SIG-M5 (cell line): Measurements from ENCODE around the gene WDR33.
"Not testable (repeated sequence)": the region's sequence is repeated elsewhere in the genome, so short reads cannot be mapped to it uniquely, and the experiment has no call there.

Experiments used
- DNase-seq: peaks from one replicate; lab custom pipeline; 2025; lab: John Stamatoyannopoulos, UW

The WDR33 gene

DNA sequence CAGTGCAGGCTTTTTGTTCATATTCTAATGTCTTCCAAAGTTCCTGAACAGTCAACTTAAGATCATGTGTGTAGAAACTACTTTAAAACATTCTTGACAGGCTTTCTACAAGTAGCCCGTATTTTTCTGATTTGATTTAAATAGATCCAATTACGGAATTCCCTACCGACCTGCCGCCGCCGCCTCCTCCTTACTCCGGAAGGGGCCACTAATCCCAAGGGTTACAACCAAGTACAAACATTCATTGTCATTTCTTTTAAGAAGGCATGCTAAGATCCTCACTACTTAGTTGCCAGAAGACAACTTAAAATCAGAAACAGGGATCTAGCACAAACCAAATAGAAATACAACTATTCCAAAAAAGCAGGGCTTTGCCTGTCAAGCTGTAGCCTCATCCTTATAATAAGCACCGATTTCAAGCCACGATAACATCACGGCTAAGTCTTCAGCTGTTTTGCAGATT, 784 bp downstream of the WDR33 start:
- no peak for DNase-seq

- no peak for DNase-seq
Observed at GRCh38 chr2:127807678-127808353, 3.2 kb downstream of the WDR33 start.

DNA sequence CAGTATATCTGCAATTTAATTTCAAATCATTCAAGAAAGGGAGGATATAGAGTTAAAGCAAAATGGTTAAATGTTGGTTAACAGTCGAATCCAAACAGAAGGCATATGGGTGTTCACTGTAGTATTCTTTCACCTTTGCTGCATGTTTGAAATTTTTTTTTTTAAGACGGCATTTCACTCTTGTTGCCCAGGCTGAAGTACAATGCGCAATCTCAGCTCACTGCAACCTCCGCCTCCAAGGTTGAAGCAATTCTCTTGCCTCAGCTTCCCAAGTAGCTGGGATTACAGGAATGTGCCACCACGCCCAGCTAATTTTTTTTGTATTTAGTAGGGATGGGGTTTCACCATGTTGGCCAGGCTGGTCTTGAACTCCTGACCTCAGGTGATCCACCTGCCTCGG, 4.1 kb downstream of the WDR33 start:
- not testable (repeated sequence) for DNase-seq

- no peak for DNase-seq
Observed at GRCh38 chr2:127805491-127805890, 5.5 kb downstream of the WDR33 start.

DNA sequence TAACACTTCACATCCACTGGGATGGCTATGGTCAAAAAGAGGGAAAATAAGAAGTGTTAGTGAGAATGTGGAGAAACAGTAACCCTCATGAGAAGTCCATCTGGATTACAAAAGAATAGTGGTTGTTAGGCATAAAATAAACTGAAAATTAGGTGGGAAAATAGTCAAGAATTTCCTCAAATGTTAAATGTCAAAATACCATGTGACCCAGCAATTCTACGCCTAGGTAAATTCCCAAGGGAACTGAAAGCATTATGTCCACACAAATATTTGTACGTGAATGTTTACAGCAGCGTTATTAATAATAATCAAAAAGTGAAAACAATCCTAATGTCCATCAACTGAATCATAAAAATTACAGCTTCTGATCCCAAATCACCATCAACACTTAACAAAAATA, 11.0 kb downstream of the WDR33 start:
- DNase-seq, result no peak

DNA sequence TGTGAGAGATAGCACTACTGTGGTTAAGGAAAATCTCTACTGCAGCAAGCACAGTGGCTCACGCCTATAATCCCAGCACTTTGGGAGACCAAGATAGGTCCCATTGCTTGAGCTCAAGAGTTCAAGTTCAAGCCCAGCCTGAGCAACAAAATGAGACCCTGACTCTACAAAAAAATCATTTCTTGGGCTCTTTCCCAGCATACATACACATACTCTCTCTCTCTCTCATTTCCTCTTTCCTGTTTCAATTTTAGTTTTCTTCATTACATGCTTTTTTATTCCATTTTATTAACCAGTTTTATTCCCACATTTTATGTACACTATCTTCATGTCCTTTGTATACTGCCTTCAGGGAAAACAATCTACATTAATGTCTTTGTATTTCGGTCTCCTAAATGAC, 14.6 kb downstream of the WDR33 start:
- no peak for DNase-seq

DNA sequence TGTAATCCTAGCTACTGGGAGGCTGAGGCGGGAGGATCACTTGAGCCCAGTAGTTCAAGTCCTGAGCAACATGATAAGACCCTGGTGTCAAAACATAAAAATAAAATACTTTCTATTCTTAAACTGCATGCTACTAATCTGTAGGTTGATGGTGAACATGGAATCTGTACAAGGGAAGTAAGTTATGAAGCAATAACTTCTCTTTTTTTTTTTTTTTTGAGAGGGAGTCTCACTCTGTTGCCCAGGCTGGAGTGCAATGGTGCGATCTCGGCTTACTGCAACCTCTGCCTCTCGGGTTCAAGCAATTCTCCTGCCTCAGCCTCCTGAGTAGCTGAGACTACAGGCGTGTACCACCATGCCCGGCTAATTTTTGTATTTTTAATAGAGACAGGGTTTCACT, 16.1 kb downstream of the WDR33 start:
- not testable (repeated sequence) for DNase-seq

DNA sequence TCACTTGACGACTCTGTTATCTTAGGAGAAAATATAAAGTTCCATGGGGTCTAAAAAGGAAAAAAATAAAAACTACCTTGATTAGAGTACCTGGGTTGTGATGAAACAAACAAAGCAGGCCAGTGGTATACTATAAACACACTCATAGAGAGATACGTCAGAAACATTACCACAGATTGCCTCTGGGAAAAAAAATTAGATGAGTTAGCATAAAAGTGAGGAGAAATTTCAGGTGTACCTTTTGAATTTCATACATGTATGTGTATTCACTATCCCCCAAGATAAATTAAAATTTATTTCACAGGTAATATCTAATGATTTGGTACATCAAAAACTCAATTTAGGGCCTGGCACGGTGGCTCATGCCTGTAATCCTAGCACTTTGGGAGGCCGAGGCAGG, 18.2 kb downstream of the WDR33 start:
- no peak for DNase-seq

- DNase-seq, result no peak
Observed at GRCh38 chr2:127790694-127791529, 20.1 kb downstream of the WDR33 start.

- no peak for DNase-seq
Observed at GRCh38 chr2:127786048-127786809, 24.7 kb downstream of the WDR33 start.

GRCh38 chr2:127784965-127785518, 25.9 kb downstream of the WDR33 start:
- no peak for DNase-seq

- DNase-seq, result no peak
Observed at GRCh38 chr2:127783101-127783500, 27.9 kb downstream of the WDR33 start.

DNA sequence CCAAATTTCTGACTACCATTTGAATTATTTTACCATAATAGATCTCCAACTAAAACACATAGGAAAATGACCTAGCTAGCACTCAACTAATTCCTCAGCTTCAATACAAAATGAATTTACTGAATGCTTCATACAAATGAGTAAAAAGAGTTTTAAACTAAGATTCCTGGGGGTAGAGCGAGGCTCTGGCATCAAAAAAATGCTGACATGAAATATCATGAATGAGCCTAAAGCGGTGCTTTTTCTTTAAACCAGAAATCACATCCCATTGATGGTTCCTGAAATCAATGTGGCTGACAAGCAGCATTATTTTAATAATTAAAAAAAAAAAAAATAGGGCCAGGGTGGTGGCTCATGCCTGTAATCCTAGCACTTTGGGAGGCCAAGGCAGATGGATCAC, 32.1 kb downstream of the WDR33 start:
- DNase-seq, result no peak

- no peak for DNase-seq
Observed at GRCh38 chr2:127778447-127778846, 32.5 kb downstream of the WDR33 start.

GRCh38 chr2:127776122-127776780, 34.7 kb downstream of the WDR33 start:
- DNase-seq, result no peak

DNA sequence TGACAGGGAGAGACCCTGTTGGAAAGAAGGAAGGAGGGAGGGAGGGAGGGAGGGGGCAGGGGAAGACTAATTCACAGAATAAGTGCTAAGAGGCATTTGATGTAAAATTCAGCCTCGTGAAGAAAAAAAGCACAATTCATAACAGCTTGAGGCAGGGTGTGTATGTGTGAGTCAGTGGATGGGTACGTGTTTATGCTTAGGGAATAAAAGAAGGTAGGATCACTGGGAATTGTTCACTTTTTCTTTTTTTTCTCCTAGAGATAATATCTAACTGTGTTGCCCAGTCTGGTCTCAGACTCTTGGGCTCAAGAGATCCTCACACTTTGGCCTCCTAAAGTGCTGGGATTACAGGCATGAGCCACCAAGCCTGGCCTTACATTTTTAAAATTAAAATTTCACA, 39.2 kb downstream of the WDR33 start:
- DNase-seq, result no peak

GRCh38 chr2:127770973-127771735, 39.8 kb downstream of the WDR33 start:
- DNase-seq, result peak; percentile 59

DNA sequence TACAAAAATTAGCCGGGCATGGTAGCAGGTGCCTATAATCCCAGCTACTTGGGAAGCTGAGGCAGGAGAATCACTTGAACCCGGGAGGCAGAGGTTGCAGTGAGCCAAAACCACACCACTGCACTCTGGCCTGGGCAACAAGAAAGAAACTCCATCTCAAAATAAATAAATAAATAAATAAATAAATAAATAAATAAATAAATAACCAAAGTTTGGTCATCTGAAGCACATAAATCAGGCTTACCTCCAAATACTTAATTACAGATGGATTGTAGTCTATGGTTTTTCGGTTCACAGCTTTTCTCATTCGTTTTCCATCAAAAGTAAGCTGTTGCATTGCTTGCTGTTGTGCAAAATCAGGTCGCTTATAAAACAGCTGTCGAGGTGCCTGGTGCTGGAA, 40.4 kb downstream of the WDR33 start:
- DNase-seq, result not testable (repeated sequence)

- DNase-seq, result no peak
Observed at GRCh38 chr2:127769587-127769986, 41.4 kb downstream of the WDR33 start.

- no peak for DNase-seq
Observed at GRCh38 chr2:127768775-127769479, 42.0 kb downstream of the WDR33 start.
